KMS-11 (cell line): ENCODE measurements around the gene CDC42EP1.

Experiments
- H2AFZ ChIP-seq: fragments of 200-600 bp; sonication (generic); 2 replicates; pipeline ENCODE4 v1.6.1; 2016; ENCODE audit warnings: antibody characterized with exemption, mixed run types, low read depth
- H3K27ac ChIP-seq: fragments of 200-600 bp; sonication (generic); 2 replicates; pipeline ENCODE4 v1.6.1; 2016; ENCODE audit warnings: mild to moderate bottlenecking, mixed run types
- H3K27me3 ChIP-seq: fragments of 200-600 bp; sonication (generic); 2 replicates; pipeline ENCODE4 v1.6.1; 2017; ENCODE audit warnings: mild to moderate bottlenecking, low read depth, mixed run types, moderate library complexity; ENCODE audit not compliant: insufficient read depth
- H3K36me3 ChIP-seq: fragments of 200-600 bp; sonication (generic); 2 replicates; pipeline ENCODE4 v1.6.1; 2017; ENCODE audit warnings: mild to moderate bottlenecking, mixed run types; ENCODE audit not compliant: insufficient read depth
- H3K4me1 ChIP-seq: fragments of 200-600 bp; sonication (generic); 2 replicates; pipeline ENCODE4 v1.6.1; 2016; ENCODE audit warnings: mild to moderate bottlenecking, low read depth, mixed run types; ENCODE audit not compliant: poor library complexity, severe bottlenecking
- H3K4me2 ChIP-seq: fragments of 200-600 bp; sonication (generic); 2 replicates; pipeline ENCODE4 v1.7.0; 2016; ENCODE audit warnings: mild to moderate bottlenecking, mixed run types
- H3K4me3 ChIP-seq: fragments of 200-600 bp; sonication (generic); IDR thresholded peaks from 2 replicates; pipeline ENCODE4 v1.6.1; 2017; ENCODE audit warnings: low read depth, low read length, mixed read lengths; ENCODE audit not compliant: insufficient read depth
- H3K79me2 ChIP-seq: fragments of 200-600 bp; sonication (generic); 2 replicates; pipeline ENCODE4 v1.6.1; 2016; ENCODE audit warnings: low read depth, mixed run types; ENCODE audit not compliant: insufficient read depth
- H3K9ac ChIP-seq: fragments of 200-600 bp; sonication (generic); 2 replicates; pipeline ENCODE4 v1.6.1; 2016; ENCODE audit warnings: mild to moderate bottlenecking, mixed run types
- H4K20me1 ChIP-seq: fragments of 200-600 bp; sonication (generic); 2 replicates; pipeline ENCODE4 v1.6.1; 2016; ENCODE audit warnings: mild to moderate bottlenecking, mixed run types; ENCODE audit not compliant: insufficient read depth
- TF ChIP-seq, protein P1 (sequence below): fragments of 200-600 bp; sonication (generic); conservative IDR thresholded peaks from 2 replicates; pipeline ENCODE4 v1.6.1; 2017; ENCODE audit warnings: low read depth, mild to moderate bottlenecking, antibody characterized with exemption, low read length, moderate library complexity, mixed read lengths

Gene CDC42EP1

DNA sequence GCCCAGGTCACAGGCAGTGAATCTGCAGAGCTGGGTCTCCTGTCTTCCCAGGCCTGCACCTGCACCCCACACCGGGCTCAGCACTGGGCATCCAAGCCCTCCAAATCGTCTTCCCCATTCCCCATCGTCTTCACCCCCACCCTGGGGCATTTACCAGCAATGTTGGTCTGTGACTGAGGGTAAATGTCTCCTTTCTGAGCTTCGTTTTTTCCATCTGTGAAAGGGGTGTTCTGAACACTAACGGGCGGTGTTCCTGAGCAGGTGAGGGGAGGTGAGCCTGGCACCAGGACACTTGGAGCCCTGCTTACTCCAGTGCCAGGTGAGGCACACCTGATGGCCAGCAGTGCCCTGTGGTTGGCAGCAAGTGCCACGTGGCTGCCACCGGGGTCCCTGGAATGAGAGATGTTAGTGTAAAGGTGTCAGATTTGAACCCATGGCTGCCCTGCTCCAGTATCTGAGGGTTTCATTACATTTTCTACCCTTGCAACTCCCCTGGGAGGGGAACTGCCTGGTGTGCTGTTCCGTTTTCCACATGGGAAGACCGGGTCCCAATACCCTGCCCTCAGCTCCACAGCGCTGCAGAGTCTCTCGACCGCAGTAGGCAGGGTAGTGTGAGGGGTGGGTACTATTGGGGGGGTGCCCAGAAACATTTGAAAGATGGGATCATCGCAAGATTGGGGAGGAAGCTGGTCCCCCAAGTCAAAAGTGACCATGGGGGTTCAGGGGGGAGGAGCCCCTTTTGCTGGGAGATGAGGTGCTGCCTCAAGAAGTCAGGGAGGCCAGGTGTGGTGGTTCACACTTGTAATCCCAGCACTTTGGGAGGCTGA, 2.0 kb downstream of the CDC42EP1 start:
- H3K4me2 ChIP-seq = no peak overlapping the region
- TF ChIP-seq, protein P1, sequence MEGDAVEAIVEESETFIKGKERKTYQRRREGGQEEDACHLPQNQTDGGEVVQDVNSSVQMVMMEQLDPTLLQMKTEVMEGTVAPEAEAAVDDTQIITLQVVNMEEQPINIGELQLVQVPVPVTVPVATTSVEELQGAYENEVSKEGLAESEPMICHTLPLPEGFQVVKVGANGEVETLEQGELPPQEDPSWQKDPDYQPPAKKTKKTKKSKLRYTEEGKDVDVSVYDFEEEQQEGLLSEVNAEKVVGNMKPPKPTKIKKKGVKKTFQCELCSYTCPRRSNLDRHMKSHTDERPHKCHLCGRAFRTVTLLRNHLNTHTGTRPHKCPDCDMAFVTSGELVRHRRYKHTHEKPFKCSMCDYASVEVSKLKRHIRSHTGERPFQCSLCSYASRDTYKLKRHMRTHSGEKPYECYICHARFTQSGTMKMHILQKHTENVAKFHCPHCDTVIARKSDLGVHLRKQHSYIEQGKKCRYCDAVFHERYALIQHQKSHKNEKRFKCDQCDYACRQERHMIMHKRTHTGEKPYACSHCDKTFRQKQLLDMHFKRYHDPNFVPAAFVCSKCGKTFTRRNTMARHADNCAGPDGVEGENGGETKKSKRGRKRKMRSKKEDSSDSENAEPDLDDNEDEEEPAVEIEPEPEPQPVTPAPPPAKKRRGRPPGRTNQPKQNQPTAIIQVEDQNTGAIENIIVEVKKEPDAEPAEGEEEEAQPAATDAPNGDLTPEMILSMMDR = peak; percentile 3; the same call in 1 of the 2 replicates
- H3K4me1 ChIP-seq = peaks cover 16% of the 10 kb centered on the region
- H3K36me3 ChIP-seq = no peaks in the 10 kb centered on the region
- H3K4me3 ChIP-seq = no peak overlapping the region
- no peak overlapping the region; the same call in 1 of the 2 replicates for H2AFZ ChIP-seq
- H3K9ac ChIP-seq = no peak overlapping the region
- no peaks in the 10 kb centered on the region for H4K20me1 ChIP-seq
- H3K27ac ChIP-seq = no peak overlapping the region
- no peaks in the 10 kb centered on the region for H3K79me2 ChIP-seq
- H3K27me3 ChIP-seq = peaks cover 53% of the 10 kb centered on the region

GRCh38 chr22:37563153-37564081, 3.1 kb downstream of the CDC42EP1 start:
- no peaks in the 10 kb centered on the region for H4K20me1 ChIP-seq
- H3K4me2 ChIP-seq = no peak overlapping the region
- no peaks in the 10 kb centered on the region for H3K36me3 ChIP-seq
- H3K4me3 ChIP-seq = no peak overlapping the region
- no peak overlapping the region for H2AFZ ChIP-seq
- peaks cover 16% of the 10 kb centered on the region for H3K4me1 ChIP-seq
- no peaks in the 10 kb centered on the region for H3K79me2 ChIP-seq
- no peak overlapping the region for H3K27ac ChIP-seq
- peaks cover 50% of the 10 kb centered on the region for H3K27me3 ChIP-seq
- TF ChIP-seq, protein P1 = no peak
- no peak overlapping the region for H3K9ac ChIP-seq

DNA sequence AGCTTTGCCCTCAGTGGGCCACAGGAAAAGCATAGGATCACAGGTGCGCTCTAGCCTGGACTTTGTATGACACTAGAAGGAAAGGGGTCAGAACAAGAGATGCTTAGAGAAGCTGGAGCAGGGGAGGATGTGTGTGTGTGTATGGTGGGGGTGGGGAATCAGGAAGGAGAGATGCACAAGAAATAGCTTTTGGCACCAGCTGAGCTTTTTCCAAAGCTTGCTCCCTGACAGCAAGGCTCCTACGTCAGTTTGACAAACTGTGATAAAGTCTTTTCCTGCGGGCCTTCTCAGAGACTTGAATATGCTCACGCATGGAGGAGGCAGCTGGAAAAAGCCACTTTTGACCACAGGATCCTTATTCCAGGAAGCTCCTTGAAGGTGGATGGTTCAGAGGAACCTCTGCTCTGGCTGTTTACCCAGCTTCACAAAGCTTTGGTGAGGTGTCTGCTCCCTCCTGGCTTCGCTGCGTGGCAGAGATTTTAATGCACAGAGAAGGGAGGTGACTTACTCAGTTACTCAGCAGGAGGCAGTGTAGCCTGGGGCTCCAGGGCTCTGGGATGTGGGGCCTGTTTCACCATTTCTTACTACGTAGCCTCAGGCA, 3.9 kb downstream of the CDC42EP1 start:
- H3K4me2 ChIP-seq = no peak overlapping the region
- H3K27ac ChIP-seq = no peak overlapping the region

DNA sequence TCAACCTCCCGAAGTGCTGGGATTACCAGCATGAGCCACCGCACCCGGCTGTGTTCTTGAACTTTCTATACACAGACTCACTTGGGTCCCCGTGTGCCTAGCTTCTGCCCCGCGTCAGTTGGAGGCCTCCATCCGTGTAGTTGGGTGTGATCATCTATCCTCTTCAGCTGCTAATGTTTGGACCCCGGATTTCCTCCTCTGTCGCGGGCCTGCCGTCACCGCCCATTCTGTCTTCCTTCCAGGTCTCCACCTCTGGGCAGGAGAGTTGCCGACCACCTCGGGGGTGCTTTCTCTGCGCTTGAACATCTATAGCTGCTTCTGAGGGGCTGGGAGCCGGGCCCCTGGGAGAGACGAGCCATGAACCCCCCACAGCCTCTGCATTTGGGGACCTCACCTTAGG, 5.5 kb downstream of the CDC42EP1 start:
- peaks cover 16% of the 10 kb centered on the region for H3K4me1 ChIP-seq

More for the DNA sequence above, 3.9 kb downstream of the CDC42EP1 start:
- H3K79me2 ChIP-seq = no peaks in the 10 kb centered on the region
- H3K36me3 ChIP-seq = no peaks in the 10 kb centered on the region
- no peak overlapping the region for H2AFZ ChIP-seq
- H3K9ac ChIP-seq = no peak overlapping the region
- TF ChIP-seq, protein P1 = no peak
- peaks cover 47% of the 10 kb centered on the region for H3K27me3 ChIP-seq
- no peak overlapping the region for H3K4me3 ChIP-seq
- peaks cover 16% of the 10 kb centered on the region for H3K4me1 ChIP-seq
- no peaks in the 10 kb centered on the region for H4K20me1 ChIP-seq

More for the DNA sequence above, 5.5 kb downstream of the CDC42EP1 start:
- Histone ChIP-seq H3K79me2 (no peaks in the 10 kb centered on the region), H3K4me3 (no peak overlapping the region), H3K4me2 (no peak overlapping the region), H3K36me3 (no peaks in the 10 kb centered on the region), H3K27me3 (peaks cover 51% of the 10 kb centered on the region), H2AFZ (no peak overlapping the region), H3K9ac (no peak overlapping the region), H4K20me1 (no peaks in the 10 kb centered on the region), H3K27ac (no peak overlapping the region)
- TF ChIP-seq, protein P1 = no peak
